ENCODE measurements around the gene MUC13.

DNA sequence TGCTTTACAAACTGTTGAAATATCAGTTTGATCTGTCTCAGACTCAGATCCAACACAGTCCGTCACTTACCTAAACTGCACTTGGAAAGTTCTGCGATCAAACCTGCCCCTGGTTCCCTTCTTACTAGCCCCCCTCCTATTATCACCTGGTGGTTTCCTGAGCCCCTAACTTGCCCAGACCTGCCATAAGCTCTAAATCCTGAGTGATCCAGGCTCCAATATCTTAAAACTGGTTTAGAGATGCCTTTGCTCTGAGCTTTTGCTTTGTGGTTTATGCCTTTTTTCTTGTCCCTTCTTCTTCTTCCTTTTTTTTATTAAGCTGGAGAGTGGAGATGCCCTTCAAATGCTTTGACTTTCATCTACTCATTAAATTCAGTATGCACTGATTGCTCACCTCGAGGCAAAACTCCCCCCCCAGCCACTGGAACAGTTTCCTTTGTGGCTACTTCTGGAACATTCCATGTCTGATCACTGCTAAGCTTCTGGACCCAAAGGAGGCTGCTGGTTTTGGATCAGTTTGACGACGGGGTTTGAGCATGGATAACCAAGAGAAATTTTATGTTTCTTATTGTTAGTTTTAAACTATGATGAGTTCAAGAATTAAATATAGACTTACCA is 43.9 kb downstream of the MUC13 start:
- no peak for TF ChIP-seq FOXP2 (optimal IDR thresholded peaks at IDR 0.05; ENCODE audit: control extremely low read depth, extremely low read length, insufficient read depth)
- no peak for TF ChIP-seq EZH2 (IDR thresholded peaks at IDR 0.05)

All from SK-N-MC (cell line).